Adipose tissue (tissue), 3 donors: Measurements from ENCODE around the gene HSPB7. TPM values are rescaled to one million over a fixed set of nuclear protein-coding genes. Genes with fewer than 3 reads are reported as not detected.
"Not testable (repeated sequence)": the region's sequence is repeated elsewhere in the genome, so short reads cannot be mapped to it uniquely, and the experiment has no call there.

Source experiments
- H3K27ac ChIP-seq: one replicate; pipeline ENCODE4 v1.5.1; 2013; ENCODE audit warnings: low read depth, low read length
- WGBS, 3 donors: extraction: QIAGEN DNeasy Blood & Tissue Kit; methylation state at CpG; one replicate each; pipeline ENCODE4 v1.1.7; 2013; 5-methylcytosine and 5-hydroxymethylcytosine counted together
- polyA plus RNA-seq, 3 donors: library from polyadenylated mRNA; stranded (reverse); fragments of 200-250 nt; gene quantifications; one replicate each; pipeline ENCODE4 v1.2.3, GENCODE V29; 2013
- donor health status: healthy with polysubstance abuse.
- donor health status: Bipolar disorder and iron deficiency.
- donor health status: healthy.

HSPB7 gene
- polyA plus RNA-seq, 3 donors, result 60.6 to 734 (median 229) TPM

GRCh38 chr1:16053781-16054502 lies 36.1 kb upstream of the HSPB7 start:
- H3K27ac ChIP-seq, result no peak overlapping the region
- WGBS, 3 donors, result 65 to 77% (median 77%) methylated on average over 7 to 8 of the region's 8 CpGs

- H3K27ac ChIP-seq, result not testable (repeated sequence)
- 83 to 93% (median 90%) methylated on average over 11 to 12 of the region's 12 CpGs for WGBS, 3 donors
These were observed 34.1 kb upstream of the HSPB7 start for GRCh38 chr1:16051949-16052348.

- 86 to 97% (median 88%) methylated on average over 3 of the region's 3 CpGs for WGBS, 3 donors
- H3K27ac ChIP-seq, result no peak overlapping the region
These were observed 33.2 kb upstream of the HSPB7 start for GRCh38 chr1:16051039-16051438.

DNA sequence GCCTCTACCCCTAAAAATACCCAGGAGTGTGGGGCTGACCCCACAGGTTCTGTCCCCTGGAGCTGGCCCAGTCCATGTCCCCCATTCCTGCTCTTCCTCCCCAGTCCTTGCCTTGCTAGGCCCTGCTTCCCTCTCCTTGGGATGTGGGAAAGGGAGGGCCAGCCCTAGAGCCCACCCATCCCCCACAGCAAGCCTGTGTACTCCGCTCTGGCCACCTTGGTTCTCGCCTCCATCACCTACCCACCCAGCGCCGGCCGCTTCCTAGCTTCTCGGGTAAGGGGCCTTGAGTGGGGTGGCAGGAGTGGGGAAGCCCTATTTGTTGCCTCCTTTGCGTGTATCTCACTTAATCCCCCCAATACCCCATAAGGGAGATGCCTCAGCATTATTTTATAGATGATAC lies 32.5 kb upstream of the HSPB7 start:
- no peak overlapping the region for H3K27ac ChIP-seq
- WGBS, 3 donors, result 66 to 86% (median 80%) methylated on average over 7 of the region's 7 CpGs

DNA sequence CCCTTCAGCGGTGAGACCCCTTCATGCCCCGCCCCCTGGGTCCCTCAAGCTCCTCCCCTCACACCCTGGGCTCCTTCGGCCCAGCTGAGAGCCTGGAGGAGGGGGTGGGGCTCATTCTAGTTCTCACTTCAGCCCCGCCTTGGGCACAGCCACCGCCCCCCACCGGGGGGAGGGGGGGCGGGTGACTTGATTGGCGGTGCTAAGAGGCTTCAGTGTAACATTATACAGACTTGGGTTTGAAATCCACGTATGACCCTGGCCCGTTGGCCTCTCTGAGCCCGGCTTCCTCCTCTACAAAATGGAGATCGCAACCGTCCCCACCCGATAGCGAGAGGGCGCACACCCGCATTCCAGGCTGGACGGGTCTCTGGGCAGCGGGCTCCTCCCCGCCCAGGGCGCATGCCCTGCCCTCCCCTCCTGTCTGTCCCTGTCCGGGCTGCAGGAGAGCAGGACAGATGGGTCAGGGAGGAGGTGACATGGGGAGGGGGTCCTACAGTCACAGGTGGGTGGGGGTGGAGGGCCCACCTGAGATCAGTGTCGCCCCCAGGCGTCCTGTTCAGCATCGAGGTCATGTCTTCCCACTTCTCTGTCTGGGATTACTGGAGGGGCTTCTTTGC lies 30.8 kb upstream of the HSPB7 start:
- 1 to 4% (median 3%) methylated on average over 23 to 25 of the region's 25 CpGs for WGBS, 3 donors
- no peak overlapping the region for H3K27ac ChIP-seq

- 68 to 85% (median 75%) methylated on average over 17 to 19 of the region's 19 CpGs for WGBS, 3 donors
- H3K27ac ChIP-seq, result no peak overlapping the region
These were observed 30.1 kb upstream of the HSPB7 start for GRCh38 chr1:16047791-16048475.

GRCh38 chr1:16046842-16047241 lies 29.0 kb upstream of the HSPB7 start:
- whole genome bisulfite sequencing, 3 donors, result 69 to 91% (median 73%) methylated on average over 7 of the region's 7 CpGs
- H3K27ac ChIP-seq, result no peak overlapping the region

DNA sequence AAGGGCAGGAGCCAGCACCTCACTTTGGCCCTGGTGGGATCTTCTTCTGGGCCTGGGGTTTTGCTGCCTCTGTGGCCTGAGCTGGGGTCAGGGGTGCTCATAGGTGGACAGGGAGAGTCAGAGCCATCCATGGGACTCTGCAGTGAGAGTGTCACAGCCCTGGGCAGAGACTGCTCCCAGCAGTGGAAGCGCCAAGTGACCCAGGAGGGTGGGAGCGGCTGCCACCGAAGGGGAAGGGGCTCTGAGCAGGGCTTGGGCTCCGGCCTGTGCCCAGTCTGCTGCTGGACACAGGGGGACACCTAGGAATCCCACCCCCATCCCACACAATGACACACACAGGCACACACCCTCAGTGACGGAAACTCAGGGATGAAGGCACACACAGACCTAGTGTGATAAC lies 26.1 kb upstream of the HSPB7 start:
- WGBS, 3 donors, result 93 to 98% (median 97%) methylated on average over 4 to 5 of the region's 5 CpGs
- no peak overlapping the region for H3K27ac ChIP-seq

GRCh38 chr1:16043521-16043920 lies 25.7 kb upstream of the HSPB7 start, which contains the start of gene CLCNKB:
Gene CLCNKB, plus strand, starts transcription at chr1:16043782. Its CDS starts 711 bp downstream, at chr1:16044493.
- WGBS, 3 donors, result 28 to 79% (median 73%) methylated on average over 7 of the region's 7 CpGs
- H3K27ac ChIP-seq, result no peak within 1 kb of the TSS

DNA sequence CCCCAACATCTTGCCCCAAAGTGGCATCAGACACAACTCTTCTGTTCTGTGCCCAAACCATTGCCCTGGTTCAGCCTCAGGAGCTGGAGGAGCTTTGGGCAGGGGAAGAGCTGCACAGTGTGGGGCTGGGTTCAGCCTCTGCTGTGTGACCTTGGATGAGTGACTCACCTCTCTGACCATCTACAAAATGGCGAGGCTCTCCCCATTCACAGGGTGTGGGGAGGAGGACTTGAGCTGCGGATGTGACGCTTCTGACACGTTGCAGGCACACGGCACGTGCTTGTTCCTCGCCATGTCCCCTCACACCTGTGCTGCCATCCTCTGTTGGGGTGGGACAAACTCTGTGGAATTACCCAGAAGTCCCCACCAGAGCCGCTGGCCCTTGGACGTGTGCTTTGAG lies 24.8 kb upstream of the HSPB7 start:
- not testable (repeated sequence) for H3K27ac ChIP-seq

GRCh38 chr1:16042096-16042495 lies 24.3 kb upstream of the HSPB7 start:
- H3K27ac ChIP-seq, result no peak overlapping the region
- WGBS, 3 donors, result 85 to 93% (median 85%) methylated on average over 9 of the region's 9 CpGs

More for the DNA sequence above, 24.8 kb upstream of the HSPB7 start:
- 83 to 86% (median 83%) methylated on average over 9 of the region's 9 CpGs for WGBS, 3 donors

DNA sequence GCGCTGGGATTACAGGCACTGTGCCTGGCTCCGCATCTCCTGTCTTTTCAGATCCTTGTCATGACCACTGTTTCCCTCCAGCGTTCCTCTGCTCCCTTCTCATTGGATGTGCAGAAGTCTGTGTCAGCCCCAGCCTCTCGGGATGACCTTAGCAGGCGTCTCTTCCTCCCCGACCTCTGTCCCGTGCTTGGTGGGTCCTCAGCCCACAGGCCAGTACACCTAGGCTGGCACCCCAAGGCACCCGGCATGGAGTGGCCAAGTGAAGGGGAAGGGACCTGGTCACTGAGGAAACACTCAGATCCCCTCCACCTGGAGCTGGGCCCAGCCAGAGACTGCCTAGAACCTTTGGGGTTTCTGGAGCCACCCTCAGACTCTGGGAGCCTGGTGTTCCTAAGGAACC lies 23.4 kb upstream of the HSPB7 start:
- WGBS, 3 donors, result 68 to 91% (median 85%) methylated on average over 8 of the region's 8 CpGs
- no peak overlapping the region for H3K27ac ChIP-seq

- WGBS, 3 donors, result 75 to 79% (median 78%) methylated on average over 6 to 8 of the region's 8 CpGs
These were observed 22.0 kb upstream of the HSPB7 start for GRCh38 chr1:16039871-16040270.

GRCh38 chr1:16038620-16038912 lies 20.7 kb upstream of the HSPB7 start:
- no peak overlapping the region for H3K27ac ChIP-seq
- 75 to 84% (median 83%) methylated on average over 4 of the region's 4 CpGs for WGBS, 3 donors

More at GRCh38 chr1:16039871-16040270, 22.0 kb upstream of the HSPB7 start:
- H3K27ac ChIP-seq, result not testable (repeated sequence)

- 87 to 91% (median 88%) methylated on average over 10 of the region's 11 CpGs for WGBS, 3 donors
- not testable (repeated sequence) for H3K27ac ChIP-seq
These were observed 18.6 kb upstream of the HSPB7 start for GRCh38 chr1:16036461-16036860.

- H3K27ac ChIP-seq, result not testable (repeated sequence)
- WGBS, 3 donors, result 55 to 67% (median 58%) methylated on average over 6 to 7 of the region's 7 CpGs
These were observed 15.3 kb upstream of the HSPB7 start for GRCh38 chr1:16033103-16033632.

GRCh38 chr1:16032388-16033102 lies 14.7 kb upstream of the HSPB7 start:
- 51 to 58% (median 53%) methylated on average over 17 to 18 of the region's 18 CpGs for WGBS, 3 donors

DNA sequence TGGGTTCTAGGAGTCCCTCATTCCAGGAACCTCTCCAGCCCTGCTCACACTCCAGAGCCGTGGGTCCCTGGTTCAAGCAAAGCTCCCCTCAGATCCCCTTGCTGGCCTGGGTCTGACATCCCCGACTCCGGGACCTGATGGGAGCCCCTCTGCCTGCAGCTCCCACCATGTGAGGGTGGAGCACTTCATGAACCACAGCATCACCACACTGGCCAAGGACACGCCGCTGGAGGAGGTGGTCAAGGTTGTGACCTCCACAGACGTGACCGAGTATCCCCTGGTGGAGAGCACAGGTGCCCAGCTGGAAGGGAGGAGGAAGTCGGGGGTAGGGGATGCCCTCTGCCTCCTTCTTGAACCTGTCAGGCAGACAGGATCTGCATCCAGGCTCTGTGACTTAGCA lies 13.7 kb upstream of the HSPB7 start:
- no peak overlapping the region for H3K27ac ChIP-seq
- 81 to 84% (median 84%) methylated on average over 8 of the region's 8 CpGs for WGBS, 3 donors

More at GRCh38 chr1:16032388-16033102, 14.7 kb upstream of the HSPB7 start:
- no peak overlapping the region for H3K27ac ChIP-seq

- no peak overlapping the region for H3K27ac ChIP-seq
- 75 to 90% (median 78%) methylated on average over 1 of the region's 1 CpG for WGBS, 3 donors
These were observed 11.4 kb upstream of the HSPB7 start for GRCh38 chr1:16029288-16029687.
